MM.1S (cell line): ENCODE measurements around the gene DNAI4.
"Not testable (repeated sequence)": the region's sequence is repeated elsewhere in the genome, so short reads cannot be mapped to it uniquely, and the experiment has no call there.

Source experiments
- DNase-seq: peaks from one replicate; pipeline ENCODE4 v3.0.0-alpha.2; 2015
- H2AFZ ChIP-seq: fragments of 300-600 bp; sonication (generic); 2 replicates; pipeline ENCODE4 v1.6.0; 2016; ENCODE audit warnings: antibody characterized with exemption, low read length
- H3F3A ChIP-seq: fragments of 300-600 bp; sonication (generic); 2 replicates; pipeline ENCODE4 v1.6.1; 2016; ENCODE audit warnings: mild to moderate bottlenecking, antibody characterized with exemption, low read length, moderate library complexity, mixed read lengths; ENCODE audit not compliant: insufficient read depth
- H3K27ac ChIP-seq: fragments of 300-600 bp; sonication (generic); 2 replicates; pipeline ENCODE4 v1.5.1; 2016; ENCODE audit warnings: mild to moderate bottlenecking, low read length
- H3K27me3 ChIP-seq: fragments of 300-600 bp; sonication (generic); replicated peaks from 2 replicates; pipeline ENCODE4 v1.6.0; 2016; ENCODE audit warnings: low read length; ENCODE audit not compliant: insufficient read depth
- H3K36me3 ChIP-seq: fragments of 300-600 bp; sonication (generic); replicated peaks from 2 replicates; pipeline ENCODE4 v1.6.1; 2016; ENCODE audit warnings: mild to moderate bottlenecking, low read length, mixed read lengths; ENCODE audit not compliant: insufficient read depth
- H3K4me1 ChIP-seq: fragments of 300-600 bp; sonication (generic); 2 replicates; pipeline ENCODE4 v1.6.1; 2016; ENCODE audit warnings: low read length, mixed read lengths
- H3K4me2 ChIP-seq: fragments of 300-600 bp; sonication (generic); 2 replicates; pipeline ENCODE4 v1.6.0; 2016; ENCODE audit warnings: low read depth, low read length
- H3K4me3 ChIP-seq: fragments of 300-600 bp; sonication (generic); 2 replicates; pipeline ENCODE4 v1.5.1; 2016; ENCODE audit warnings: low read length, mixed read lengths
- H3K79me2 ChIP-seq: fragments of 300-600 bp; sonication (generic); 2 replicates; pipeline ENCODE4 v1.6.1; 2016; ENCODE audit warnings: mixed run types, low read length, mixed read lengths
- H3K9ac ChIP-seq: fragments of 300-600 bp; sonication (generic); 2 replicates; pipeline ENCODE4 v1.6.1; 2016; ENCODE audit warnings: low read length, mixed read lengths
- H3K9me2 ChIP-seq: fragments of 300-600 bp; sonication (generic); replicated peaks from 2 replicates; pipeline ENCODE4 v1.6.1; 2016; ENCODE audit warnings: mild to moderate bottlenecking, low read length, mixed read lengths; ENCODE audit not compliant: insufficient read depth
- H3K9me3 ChIP-seq: fragments of 300-600 bp; sonication (generic); replicated peaks from 2 replicates; pipeline ENCODE4 v1.6.1; 2016; ENCODE audit warnings: mild to moderate bottlenecking, low read length, mixed read lengths; ENCODE audit not compliant: insufficient read depth
- H4K20me1 ChIP-seq: fragments of 300-600 bp; sonication (generic); 2 replicates; pipeline ENCODE4 v1.6.1; 2016; ENCODE audit warnings: mild to moderate bottlenecking, low read length, moderate library complexity, mixed read lengths; ENCODE audit not compliant: insufficient read depth
- CTCF ChIP-seq: fragments of 300-600 bp; sonication (generic); IDR thresholded peaks from 2 replicates; pipeline ENCODE4 v1.5.1; 2016; ENCODE audit warnings: antibody characterized with exemption, low read length, mixed read lengths
- EZH2 ChIP-seq: fragments of 300-600 bp; sonication (generic); optimal IDR thresholded peaks from 2 replicates; pipeline ENCODE3; 2017; ENCODE audit warnings: low read depth, mild to moderate bottlenecking, antibody characterized with exemption, low read length, mixed read lengths
- EZH2phosphoT487 ChIP-seq: fragments of 300-600 bp; sonication (generic); IDR thresholded peaks from 2 replicates; pipeline ENCODE4 v1.6.1; 2018; ENCODE audit warnings: antibody characterized with exemption, low read length

The DNAI4 gene

GRCh38 chr1:66916320-66916719 lies 8.3 kb downstream of the DNAI4 start:
- H3K4me2 ChIP-seq, result no peak overlapping the region
- H3K9me3 ChIP-seq, result no peaks in the 10 kb centered on the region
- no peaks in the 10 kb centered on the region for H3K79me2 ChIP-seq
- no peaks in the 10 kb centered on the region for H4K20me1 ChIP-seq
- H3K4me1 ChIP-seq, result no peaks in the 10 kb centered on the region
- no peak overlapping the region for H3K9ac ChIP-seq
- DNase-seq, result no peak
- no peaks in the 10 kb centered on the region for H3F3A ChIP-seq
- no peak overlapping the region for H3K27ac ChIP-seq
- no peak for TF ChIP-seq EZH2
- no peak for TF ChIP-seq EZH2phosphoT487
- TF ChIP-seq CTCF, result no peak
- no peak overlapping the region for H2AFZ ChIP-seq
- H3K4me3 ChIP-seq, result no peak overlapping the region
- no peaks in the 10 kb centered on the region for H3K36me3 ChIP-seq
- no peaks in the 10 kb centered on the region for H3K9me2 ChIP-seq
- no peaks in the 10 kb centered on the region for H3K27me3 ChIP-seq

GRCh38 chr1:66915203-66915602 lies 9.5 kb downstream of the DNAI4 start:
- not testable (repeated sequence) for H3K9me3 ChIP-seq, H3K4me1 ChIP-seq, H3K9ac ChIP-seq, H3F3A ChIP-seq, DNase-seq, H4K20me1 ChIP-seq, H2AFZ ChIP-seq, H3K27ac ChIP-seq, H3K4me2 ChIP-seq, H3K4me3 ChIP-seq, H3K9me2 ChIP-seq, H3K36me3 ChIP-seq, H3K79me2 ChIP-seq, H3K27me3 ChIP-seq

GRCh38 chr1:66893712-66894111 lies 30.9 kb downstream of the DNAI4 start:
- H3K36me3 ChIP-seq, result no peaks in the 10 kb centered on the region
- no peak overlapping the region for H3K9ac ChIP-seq
- TF ChIP-seq EZH2 (no peak), CTCF (no peak), EZH2phosphoT487 (no peak)
- no peak overlapping the region for H3K4me2 ChIP-seq
- H3K9me3 ChIP-seq, result no peaks in the 10 kb centered on the region
- H3K9me2 ChIP-seq, result no peaks in the 10 kb centered on the region
- H3K4me3 ChIP-seq, result no peak overlapping the region
- H3K27ac ChIP-seq, result no peak overlapping the region
- no peaks in the 10 kb centered on the region for H3K27me3 ChIP-seq
- H3F3A ChIP-seq, result no peaks in the 10 kb centered on the region
- DNase-seq, result no peak
- no peaks in the 10 kb centered on the region for H3K4me1 ChIP-seq
- H3K79me2 ChIP-seq, result no peaks in the 10 kb centered on the region
- no peak overlapping the region for H2AFZ ChIP-seq
- H4K20me1 ChIP-seq, result no peaks in the 10 kb centered on the region

GRCh38 chr1:66890621-66891020 lies 34.0 kb downstream of the DNAI4 start:
- Histone ChIP-seq H3K27me3 (no peaks in the 10 kb centered on the region), H3K27ac (no peak overlapping the region), H3K36me3 (no peaks in the 10 kb centered on the region), H3K4me3 (no peak overlapping the region), H3K4me2 (no peak overlapping the region), H3K9me3 (no peaks in the 10 kb centered on the region), H2AFZ (no peak overlapping the region), H3K79me2 (no peaks in the 10 kb centered on the region), H3F3A (no peaks in the 10 kb centered on the region), H4K20me1 (no peaks in the 10 kb centered on the region), H3K9ac (no peak overlapping the region), H3K9me2 (no peaks in the 10 kb centered on the region), H3K4me1 (no peaks in the 10 kb centered on the region)
- no peak for DNase-seq
- TF ChIP-seq CTCF (no peak), EZH2 (no peak), EZH2phosphoT487 (no peak)
